NCI-H146 treated with DMSO at 0.1 percent for 48 hours (cell line): ENCODE data around the gene GLP2R.

Source experiments
- DNase-seq: peaks from one replicate; lab custom pipeline; 2025; ENCODE audit not compliant: unreplicated experiment; lab: John Stamatoyannopoulos, UW

The GLP2R gene

GRCh38 chr17:9897372-9897968 lies 71.7 kb downstream of the GLP2R start:
- no peak for DNase-seq

- DNase-seq: no peak
Observed at GRCh38 chr17:9898812-9899211, 73.1 kb downstream of the GLP2R start.

- DNase-seq: no peak
Observed at GRCh38 chr17:9899280-9900043, 73.7 kb downstream of the GLP2R start.

- DNase-seq: no peak
Observed at GRCh38 chr17:9900044-9900594, 74.4 kb downstream of the GLP2R start.

- no peak for DNase-seq
Observed at GRCh38 chr17:9900784-9901183, 75.1 kb downstream of the GLP2R start.

GRCh38 chr17:9902120-9902519 lies 76.4 kb downstream of the GLP2R start:
- no peak for DNase-seq

- no peak for DNase-seq
Observed at GRCh38 chr17:9904277-9905077, 78.8 kb downstream of the GLP2R start.

- no peak for DNase-seq
Observed at GRCh38 chr17:9905078-9905415, 79.3 kb downstream of the GLP2R start, which contains the start of gene RCVRN. TSS of gene RCVRN (minus strand) at chr17:9905271. CDS start at chr17:9905180, 91 bp downstream.

- no peak for DNase-seq
Observed at GRCh38 chr17:9905902-9906301, 80.2 kb downstream of the GLP2R start.

GRCh38 chr17:9906616-9907015 lies 80.9 kb downstream of the GLP2R start:
- no peak for DNase-seq

GRCh38 chr17:9907131-9907530 lies 81.4 kb downstream of the GLP2R start:
- DNase-seq: no peak

GRCh38 chr17:9907883-9908648 lies 82.3 kb downstream of the GLP2R start:
- no peak for DNase-seq

GRCh38 chr17:9908649-9909042 lies 82.9 kb downstream of the GLP2R start:
- no peak for DNase-seq

GRCh38 chr17:9911089-9911488 lies 85.4 kb downstream of the GLP2R start:
- no peak for DNase-seq

- DNase-seq: no peak
Observed at GRCh38 chr17:9912121-9913099, 86.7 kb downstream of the GLP2R start.

- no peak for DNase-seq
Observed at GRCh38 chr17:9913476-9913875, 87.8 kb downstream of the GLP2R start.

- DNase-seq: no peak
Observed at GRCh38 chr17:9916108-9916507, 90.4 kb downstream of the GLP2R start.

GRCh38 chr17:9917131-9917530 lies 91.4 kb downstream of the GLP2R start:
- no peak for DNase-seq

GRCh38 chr17:9917801-9918200 lies 92.1 kb downstream of the GLP2R start:
- no peak for DNase-seq

- no peak for DNase-seq
Observed at GRCh38 chr17:9918352-9918751, 92.6 kb downstream of the GLP2R start.
